ENCODE results near the gene GRK5.

GRCh38 chr10:119209035-119209735 lies 1.8 kb downstream of the GRK5 start:
- TF ChIP-seq POLR2A (IDR thresholded peaks at IDR 0.05), result no peak
- TF ChIP-seq CTCF (IDR thresholded peaks at IDR 0.05), result peak; percentile 63 to 67 (median 63)

Data from right lobe of liver (tissue), 4 donors.